Ureter (tissue), 1 donor: ENCODE measurements around the gene NTNG1. TPM values are rescaled to one million over a fixed set of nuclear protein-coding genes. Genes with fewer than 3 reads are reported as not detected.
"Not testable (repeated sequence)": the region's sequence is repeated elsewhere in the genome, so short reads cannot be mapped to it uniquely, and the experiment has no call there.

Experiments used
- DNase-seq: peaks from one replicate; pipeline ENCODE4 v3.0.0-alpha.2; 2020; ENCODE audit warnings: low spot score
- total RNA-seq: library from RNA; stranded (reverse); gene quantifications from one replicate; pipeline ENCODE4 v1.2.4, GENCODE V29; 2023
- donor health status: DM: yes; HTN: yes; CAD: no.

The NTNG1 gene
- total RNA-seq = 9.9 TPM

DNA sequence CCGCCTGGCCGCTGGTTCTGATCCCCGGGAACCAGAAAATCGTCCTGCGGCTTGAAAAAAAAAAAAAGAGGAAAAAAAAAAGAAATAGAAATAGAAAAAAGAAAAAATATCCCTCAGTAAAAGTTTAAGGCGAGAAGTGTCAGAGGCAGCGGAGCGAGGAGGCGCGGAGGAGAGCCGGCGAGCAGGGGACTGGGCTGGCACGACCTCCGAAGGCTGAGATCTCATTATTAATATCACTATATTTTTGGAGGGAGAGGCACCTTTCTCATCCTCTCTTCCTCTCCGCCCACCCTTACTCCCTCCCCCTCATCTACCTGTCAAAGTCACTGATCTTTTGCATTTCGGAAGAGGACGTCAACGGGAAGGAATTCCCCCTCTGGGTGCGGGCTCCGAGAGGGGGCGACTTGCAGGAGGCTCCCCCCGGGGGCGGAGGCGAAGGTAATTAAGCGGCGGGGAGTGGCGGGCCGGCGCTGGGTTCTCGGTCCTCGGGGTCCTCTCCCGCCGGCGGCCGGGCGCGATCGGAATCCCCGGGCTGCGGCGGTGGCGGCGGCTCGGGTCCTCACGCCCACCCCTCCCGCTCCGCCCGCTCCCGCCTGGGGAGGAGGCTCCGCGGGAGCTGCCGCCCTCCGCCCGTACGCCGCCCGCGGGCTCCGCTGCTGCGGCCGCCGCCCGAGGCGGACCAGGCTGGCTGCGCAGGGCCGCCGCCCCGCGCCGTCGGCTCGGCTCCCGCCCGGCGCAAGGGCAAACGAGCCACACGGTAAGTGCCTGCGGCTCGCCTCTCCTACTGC lies at the start of gene NTNG1:
Gene NTNG1 (plus strand): TSS at position 337 of the 788 bp plus-strand sequence.
- no peak for DNase-seq

DNA sequence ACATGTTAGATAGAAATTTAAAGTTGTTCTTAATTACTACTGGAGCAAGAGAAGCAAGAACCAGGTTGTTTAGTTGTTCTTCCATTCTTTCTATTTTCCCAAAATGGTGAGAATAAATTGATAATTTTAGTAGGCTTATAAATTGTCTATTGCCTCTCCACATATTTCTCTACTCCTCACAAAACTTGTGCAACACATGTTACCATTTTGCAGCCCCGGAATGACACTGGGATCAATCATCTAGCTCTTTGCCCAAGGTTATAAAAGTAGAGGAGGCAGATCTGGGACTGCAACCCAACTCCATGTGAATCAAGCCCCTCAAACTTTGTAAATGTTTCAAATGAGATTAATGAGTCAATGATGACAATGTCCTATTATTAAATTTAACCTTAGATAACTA lies 49.4 kb upstream of the NTNG1 start:
- no peak for DNase-seq

DNA sequence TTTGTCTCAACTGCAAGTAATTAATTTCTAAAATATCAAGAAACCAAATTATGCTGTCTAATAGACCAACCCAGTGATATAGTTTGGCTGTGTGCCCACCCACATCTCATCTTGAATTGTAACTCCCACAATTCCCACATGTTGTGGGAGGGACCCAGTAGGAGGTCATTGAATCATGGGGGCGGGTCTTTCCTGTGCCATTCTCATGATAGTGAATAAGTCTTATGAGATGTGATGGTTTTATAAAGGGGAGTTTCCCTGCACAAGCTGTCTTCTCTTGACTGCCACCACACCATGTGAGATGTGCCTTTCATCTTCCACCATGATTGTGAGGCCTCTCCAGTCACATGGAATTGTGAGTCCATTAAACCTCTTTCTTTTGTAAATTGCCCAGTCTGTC lies 47.4 kb upstream of the NTNG1 start:
- not testable (repeated sequence) for DNase-seq

DNA sequence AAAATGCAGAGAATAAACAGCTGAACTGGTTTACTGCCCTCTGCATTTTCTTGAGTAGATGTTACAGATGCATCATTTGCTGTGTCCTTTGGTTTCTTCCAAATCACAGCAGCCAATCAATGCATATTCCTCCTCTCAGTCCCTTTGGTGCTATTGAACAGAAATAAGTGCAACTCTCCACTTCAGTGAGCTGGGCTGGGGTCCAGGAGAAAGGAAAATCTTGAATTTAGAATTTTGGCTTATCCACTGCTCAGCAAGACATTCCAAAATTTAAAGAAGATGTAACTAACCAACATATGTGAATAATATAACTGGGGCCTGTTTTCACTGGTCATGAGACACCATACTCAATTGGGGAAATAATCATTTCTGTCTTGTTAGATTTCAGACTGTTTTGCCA lies 45.2 kb upstream of the NTNG1 start:
- DNase-seq = no peak

DNA sequence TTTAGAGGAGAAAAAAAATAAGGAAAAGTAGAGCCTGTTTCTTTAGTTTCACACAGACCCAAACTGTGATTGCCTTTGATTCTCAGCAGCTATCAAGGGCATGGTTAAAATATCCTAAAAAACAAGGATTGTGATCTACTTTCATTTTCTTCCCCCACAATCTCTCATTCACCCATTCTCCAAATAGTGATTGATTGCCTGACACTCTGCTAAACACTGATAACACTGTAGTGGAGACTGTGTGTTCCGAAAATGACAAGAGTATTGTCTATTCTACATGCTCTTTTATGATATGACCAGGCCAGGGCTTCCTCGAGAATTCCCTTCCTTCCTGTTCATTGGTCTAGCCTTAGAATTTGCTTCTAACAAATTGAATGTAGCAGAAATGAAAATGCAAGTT lies 44.1 kb upstream of the NTNG1 start:
- no peak for DNase-seq

DNA sequence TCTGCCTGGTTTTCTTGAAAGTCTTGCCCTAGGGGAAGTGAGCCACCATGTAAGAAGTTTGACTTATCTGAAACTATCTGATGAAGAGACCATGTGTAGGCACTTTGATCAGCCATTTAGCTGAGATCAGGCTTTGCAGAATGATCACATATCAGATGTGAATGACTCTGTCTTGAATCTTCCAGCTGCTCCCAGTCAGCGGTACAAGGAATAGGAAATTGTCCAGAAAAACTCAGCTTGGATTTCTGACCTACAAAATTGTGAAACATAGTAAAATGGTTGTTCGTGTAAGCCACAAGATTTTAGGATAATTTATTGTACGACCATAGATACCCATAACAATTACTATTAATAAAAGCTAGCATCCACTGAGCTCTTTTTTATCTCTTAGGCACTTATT lies 41.9 kb upstream of the NTNG1 start:
- no peak for DNase-seq

DNA sequence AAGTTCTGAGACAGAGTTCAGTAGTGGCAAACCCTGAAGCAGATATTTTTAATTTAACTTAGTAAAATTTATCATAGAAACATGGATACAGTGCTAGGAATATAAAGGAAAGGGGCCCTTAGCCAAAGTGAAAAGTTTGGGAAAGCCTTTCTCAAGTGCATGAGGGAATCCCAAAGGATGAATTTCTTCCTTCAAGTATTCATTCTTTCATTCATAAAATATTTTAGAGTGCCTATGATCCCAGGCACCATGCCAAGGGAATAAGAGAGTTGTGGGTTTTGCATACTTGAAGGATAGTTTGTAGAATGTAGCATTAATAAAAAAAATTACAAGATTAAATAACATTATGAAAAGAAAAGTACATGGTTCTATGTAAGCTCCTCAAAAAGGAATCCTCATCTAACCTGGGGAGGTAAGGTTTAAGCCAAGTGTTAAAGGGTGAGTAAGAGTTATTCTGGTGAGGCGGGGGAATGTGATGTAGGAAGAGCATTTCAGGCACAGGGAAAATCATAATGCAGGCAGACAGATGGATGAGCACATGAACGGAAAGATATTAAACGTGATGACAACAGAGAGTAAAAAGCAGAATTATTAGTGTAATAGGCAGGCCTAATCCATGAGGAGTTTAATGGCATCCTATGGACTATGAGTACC lies 40.4 kb upstream of the NTNG1 start:
- DNase-seq = no peak

DNA sequence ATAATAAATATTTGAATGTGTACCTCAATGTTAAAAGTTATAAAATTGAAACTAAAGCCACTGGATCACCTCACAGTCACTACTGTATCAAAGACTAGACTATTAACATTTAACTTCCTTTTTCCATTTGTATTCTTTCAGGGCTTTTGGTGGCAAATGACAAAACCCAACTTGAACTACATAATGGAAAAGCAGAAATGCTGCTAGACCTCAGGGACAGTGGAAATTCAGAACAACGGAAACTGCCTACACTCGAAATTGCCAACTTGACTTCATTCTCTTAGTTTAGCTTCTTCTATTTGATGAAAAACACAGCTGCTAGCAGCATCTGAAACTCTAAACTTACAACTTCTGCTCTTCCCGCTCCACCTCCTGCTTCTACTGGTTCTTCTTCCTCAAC lies 34.9 kb upstream of the NTNG1 start:
- DNase-seq = no peak

DNA sequence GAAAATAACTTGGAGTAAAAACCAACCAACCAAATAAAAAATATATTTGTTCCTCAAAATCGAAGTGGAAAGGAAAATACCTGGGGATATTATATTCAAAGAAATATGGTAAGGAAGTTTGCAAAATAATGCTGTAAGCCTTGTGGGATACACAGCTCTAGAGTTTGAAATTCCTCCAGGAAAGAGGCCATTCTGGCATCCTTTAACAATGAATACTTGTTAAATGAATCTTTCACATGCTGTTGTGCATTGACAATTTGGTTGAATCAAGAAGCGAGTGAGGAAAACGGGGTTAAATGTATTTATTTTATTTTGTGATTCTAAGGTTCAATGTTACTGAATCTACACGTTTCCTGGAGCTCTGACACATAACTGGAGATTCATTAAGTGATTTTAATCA lies 30.5 kb upstream of the NTNG1 start:
- DNase-seq = no peak

DNA sequence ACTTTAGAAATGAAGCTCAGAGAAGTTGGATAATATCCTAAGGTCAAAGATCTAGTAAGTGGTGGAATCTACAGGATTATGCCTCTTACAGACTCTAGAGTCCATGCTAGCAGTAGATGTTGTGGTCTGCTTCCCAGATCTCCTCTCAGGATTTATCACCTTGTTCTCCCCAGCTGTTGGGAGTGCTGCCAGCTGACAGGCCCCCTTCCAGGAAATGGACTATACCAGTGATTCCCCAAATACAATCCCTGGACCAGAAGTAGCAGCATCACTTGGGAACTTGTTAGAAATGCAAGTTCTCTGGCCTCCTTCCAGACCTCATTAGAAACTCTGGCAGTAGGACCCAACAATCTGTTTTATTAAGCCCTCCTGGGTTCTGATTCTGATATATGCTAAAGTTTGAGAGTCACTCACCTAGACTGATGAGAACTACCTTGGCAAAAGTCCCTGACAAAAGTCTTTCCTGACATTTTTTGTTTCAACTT lies 24.5 kb upstream of the NTNG1 start:
- no peak for DNase-seq

DNA sequence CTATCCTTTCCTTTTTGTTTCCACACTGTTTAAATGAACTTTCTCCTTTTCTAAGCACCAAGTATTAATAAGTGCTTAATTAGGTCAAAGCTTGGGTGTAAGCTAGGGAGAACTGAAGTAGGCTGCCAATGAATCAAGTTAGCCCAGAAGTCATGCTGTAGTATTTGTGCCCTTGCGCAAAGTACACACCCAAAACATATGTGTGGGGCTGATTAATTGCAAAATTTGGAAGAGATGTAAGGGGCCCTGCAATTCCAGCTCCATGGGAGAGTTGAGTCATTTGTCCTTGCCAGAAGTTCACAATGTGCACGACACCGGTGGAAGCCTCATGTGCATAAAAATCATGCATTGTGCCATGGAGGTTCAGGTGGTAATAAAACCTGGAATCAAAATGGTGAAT lies 18.6 kb upstream of the NTNG1 start:
- DNase-seq = no peak

DNA sequence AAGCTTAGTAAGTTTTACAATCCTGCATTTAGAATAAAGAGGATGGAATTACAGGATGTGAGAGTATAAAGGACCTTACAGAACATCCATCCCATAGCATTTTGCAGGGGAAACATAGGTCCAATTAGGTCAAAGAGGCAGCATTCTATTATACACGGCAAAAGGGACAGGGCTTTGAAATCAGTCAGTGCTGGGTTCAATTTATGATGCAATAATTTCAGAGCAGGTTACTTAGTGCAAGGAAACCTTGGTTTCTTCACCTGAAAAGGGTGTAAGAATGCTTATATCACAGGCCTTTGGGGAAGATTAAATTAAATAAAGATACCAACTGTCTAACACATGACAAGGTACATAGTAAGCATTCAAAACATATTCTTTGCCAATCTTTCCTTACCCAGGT lies 17.1 kb upstream of the NTNG1 start:
- DNase-seq = no peak

DNA sequence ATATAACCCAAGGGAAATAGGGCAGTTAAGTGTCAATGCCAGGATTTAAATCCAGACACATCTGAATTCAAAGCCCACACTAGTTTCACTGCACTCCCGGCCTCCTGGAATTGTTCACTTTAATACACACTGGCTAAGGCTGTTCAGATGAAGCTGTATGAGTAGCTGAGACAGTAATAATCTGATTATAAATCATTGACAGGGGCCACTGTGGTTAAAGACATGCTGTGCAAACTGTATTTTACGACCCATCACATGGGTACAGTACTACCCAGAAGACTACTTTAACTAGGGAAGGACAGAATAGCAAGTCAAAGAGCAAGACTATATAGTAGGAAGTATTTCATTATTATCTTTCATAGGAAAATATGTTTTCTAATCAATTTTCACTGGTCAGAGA lies 16.1 kb upstream of the NTNG1 start:
- DNase-seq = no peak

DNA sequence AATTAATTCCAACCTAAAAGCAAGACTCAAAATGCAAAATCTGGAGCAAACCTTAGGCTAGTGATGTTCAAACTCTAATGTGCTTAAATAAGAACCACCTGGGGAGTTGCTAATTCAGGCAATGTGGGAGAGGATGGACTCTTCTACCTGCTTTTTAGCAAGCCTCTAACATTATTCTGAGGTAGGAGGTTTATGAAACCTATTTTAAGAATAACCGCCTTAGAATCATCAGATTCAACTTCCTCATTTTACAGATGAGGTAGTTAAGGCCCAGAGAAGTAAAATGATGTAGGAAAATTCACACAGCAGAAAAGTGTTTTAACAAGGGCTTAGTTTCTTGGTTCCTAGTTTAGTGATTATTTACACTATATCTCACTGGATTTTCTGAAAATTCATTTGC lies 8.6 kb upstream of the NTNG1 start:
- DNase-seq = no peak

DNA sequence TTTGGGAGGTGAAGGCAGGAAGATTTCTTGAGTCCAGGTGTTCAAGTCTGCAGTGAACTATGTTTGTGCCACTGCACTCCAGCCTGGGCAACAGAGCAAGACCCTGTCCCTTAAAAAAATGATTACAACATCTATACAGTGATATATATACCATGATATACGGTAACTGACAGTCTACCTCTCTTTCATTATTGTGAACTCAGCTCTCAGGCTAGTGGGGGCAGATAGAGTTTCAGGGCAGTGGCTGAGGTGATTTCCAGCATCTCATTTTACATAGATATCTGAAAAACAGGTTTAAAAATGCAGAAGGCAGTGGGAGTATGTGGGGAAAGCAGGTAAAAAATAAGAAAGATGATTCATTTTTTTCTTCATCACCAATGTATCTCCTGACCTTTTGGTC lies 8.1 kb upstream of the NTNG1 start:
- DNase-seq = no peak

DNA sequence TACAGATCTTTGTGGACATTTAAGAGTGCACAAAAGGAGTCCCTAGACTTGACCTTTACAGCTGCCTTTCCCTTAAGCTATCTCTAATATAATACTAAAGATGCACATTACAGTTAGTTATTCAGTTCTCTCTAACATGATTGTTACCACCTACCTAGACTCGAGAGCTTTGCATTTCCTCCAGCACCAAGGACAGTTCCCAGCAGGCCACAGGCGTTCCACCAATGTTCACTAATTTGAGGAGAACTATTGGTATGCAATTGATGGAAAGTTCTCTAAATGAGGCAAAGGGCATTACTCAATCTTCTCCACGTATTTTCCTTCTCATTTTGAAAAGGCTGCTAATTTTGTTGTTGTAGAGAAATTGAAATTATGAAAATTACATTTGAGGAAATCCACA lies 5.4 kb upstream of the NTNG1 start:
- no peak for DNase-seq

DNA sequence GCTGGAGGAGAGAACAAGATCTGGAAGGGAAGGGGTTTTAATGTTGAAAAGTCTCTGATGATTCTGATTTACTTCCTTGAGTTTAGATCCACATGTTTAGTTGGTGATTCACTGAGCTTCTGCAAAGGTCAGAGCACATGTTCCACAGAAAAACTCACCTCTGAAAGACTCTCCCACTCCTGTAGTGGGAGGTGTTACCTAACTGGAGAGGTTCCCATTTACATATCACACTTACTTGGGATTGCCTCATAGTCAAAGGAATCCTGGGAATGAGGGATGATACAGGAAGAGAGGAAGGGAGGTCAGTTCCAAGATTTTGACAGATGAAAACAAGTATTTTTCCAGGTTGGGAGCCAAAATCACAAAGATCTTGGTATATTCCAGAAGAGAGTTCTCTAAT lies 2.7 kb upstream of the NTNG1 start:
- DNase-seq = no peak

DNA sequence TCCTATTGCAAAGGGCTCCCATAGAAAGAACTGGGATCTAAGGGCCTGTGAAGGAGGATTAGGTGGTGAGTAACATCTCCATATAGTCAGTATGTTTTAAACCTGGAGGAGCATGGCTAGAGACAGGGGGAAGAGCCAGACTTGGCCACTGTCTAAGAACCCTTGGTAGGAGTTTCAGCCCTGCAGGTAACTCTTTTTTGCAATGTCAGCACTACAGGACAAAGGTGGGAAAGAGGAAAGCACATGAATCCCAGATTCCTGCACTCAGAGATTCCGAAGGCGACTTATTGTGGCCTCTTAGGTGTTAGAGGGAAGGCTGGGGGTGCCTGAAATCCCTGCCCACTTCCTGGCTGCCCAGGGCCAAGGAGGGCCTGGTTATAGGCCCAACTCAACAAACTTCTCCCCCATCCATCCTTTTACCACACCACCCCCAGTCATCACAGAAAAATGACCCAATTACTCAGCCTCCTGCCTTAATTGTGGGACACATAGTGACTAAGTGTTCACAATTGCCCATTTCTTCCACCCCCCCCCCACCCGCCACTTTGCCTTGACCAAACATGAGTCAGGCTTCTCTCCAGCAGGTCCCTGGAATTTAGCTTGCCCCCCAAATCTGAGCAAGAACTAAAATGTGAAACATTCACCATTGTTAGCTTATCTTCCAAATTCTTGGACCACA lies 1.9 kb upstream of the NTNG1 start:
- no peak for DNase-seq

DNA sequence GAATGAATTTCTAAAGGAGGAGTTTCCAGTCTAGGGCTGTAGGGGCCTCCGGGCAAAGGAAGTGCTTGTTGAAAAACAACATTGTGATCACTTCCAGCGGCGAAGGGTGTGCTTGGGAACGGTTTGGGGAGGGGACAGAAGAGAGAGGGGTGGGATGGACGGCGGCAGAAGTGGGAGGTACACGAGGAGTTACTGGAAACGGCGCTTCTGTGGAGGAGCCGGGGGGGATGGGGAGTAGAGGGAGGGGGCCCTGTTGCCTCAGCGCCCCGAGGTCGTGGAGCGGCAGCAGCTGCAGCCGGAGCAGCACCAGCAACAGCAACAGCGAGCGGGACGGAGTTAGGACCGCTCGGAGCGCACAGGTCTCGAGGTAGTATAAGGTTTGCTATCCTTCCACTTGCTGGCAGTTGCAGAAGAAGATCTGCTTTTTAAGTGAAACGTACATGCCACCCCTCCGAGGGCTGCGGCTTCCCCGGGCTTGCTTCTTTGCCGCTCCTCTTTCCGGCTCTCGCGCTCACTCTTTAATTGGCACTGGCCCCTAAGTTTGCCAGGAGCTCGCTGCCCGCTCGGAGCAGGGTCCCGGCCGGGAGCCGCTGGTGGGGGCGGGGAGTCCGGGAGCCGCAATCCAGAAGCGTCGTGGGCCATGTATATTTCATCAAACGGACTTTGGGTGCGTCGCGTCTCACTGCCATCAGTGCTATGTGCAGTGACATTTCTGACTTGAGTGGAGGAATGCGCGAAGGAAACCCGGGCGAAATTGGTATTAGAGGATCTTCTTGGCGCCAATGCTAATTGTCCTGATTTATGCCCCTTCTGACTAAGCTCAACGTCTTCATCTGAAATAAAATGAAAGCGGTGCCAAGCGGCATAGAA lies 771 bp upstream of the NTNG1 start:
- DNase-seq = no peak

DNA sequence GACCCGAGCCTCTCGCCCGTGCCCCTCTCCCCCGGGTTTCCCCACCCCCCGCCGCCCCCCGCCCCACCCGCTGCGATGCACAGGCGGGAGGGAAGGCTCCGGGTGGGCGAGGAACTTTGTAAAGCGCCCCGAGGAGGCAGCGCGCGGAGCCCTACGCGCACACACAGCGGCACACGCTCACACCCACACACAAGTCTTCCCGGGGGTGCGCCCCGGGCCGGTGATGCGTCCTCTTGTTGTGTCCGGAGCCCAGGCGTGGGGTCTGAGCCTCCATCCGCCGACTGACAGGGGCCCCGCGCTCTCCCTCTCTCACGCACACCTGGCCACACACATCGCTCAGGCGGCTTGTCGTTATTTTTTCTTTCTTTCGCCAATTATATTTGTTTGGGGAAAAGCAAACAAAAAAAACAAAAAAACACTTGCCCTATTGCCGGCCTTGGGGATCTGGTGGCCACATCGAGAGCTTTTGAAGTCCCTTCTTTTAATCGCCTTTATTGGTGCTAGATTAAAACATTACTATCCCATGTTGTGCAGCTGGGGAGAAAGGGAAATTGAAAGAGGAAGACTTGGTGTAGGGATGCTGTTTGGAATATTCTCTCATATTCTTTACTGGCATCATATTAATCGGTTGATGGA lies 770 bp downstream of the NTNG1 start:
- no peak for DNase-seq

DNA sequence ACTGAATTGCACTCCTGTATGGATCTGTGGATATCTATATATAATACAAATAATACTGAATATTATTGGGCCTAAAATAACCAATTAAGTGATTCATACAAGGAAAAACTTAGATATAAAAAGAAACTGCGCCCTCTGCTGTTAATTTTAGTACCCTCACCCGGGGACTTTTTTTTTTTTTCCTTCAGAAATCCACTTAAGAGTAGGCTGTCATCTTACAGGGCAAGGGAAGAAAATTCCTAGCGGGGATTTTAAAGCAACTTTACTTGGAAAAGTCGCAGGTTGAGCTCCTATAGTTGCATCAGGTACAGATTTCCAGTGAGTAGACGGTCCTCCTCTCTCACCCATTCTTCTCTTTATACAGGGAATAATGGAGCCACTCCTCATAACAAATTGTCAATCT lies 1.3 kb downstream of the NTNG1 start:
- DNase-seq = no peak

DNA sequence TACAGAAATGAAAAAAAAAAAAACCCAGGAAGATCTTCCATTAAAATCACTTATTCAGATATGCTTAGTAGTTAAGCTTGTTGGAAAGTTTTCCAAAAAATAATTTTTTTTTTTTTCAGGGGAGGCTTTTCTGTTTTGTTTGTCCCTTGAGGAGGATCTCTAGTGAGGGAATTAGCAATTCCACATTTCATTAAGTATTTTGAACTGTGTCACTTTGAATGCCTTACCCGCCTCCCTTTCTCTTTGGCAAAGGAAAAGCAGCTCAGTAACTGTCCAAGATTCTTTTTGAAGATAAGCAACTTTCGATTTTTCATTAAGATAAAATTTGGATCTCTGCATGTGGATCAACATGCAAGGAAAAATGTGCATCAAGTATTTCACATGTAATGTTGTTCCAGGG lies 1.8 kb downstream of the NTNG1 start:
- DNase-seq = no peak
